Measurements from ENCODE around the gene ACOX2.

- TF ChIP-seq, protein P1, sequence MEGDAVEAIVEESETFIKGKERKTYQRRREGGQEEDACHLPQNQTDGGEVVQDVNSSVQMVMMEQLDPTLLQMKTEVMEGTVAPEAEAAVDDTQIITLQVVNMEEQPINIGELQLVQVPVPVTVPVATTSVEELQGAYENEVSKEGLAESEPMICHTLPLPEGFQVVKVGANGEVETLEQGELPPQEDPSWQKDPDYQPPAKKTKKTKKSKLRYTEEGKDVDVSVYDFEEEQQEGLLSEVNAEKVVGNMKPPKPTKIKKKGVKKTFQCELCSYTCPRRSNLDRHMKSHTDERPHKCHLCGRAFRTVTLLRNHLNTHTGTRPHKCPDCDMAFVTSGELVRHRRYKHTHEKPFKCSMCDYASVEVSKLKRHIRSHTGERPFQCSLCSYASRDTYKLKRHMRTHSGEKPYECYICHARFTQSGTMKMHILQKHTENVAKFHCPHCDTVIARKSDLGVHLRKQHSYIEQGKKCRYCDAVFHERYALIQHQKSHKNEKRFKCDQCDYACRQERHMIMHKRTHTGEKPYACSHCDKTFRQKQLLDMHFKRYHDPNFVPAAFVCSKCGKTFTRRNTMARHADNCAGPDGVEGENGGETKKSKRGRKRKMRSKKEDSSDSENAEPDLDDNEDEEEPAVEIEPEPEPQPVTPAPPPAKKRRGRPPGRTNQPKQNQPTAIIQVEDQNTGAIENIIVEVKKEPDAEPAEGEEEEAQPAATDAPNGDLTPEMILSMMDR (conservative IDR thresholded peaks at IDR 0.05; ENCODE audit: low read length): no peak
- no peak for TF ChIP-seq EZH2phosphoT487 (IDR thresholded peaks at IDR 0.05; ENCODE audit: borderline replicate concordance, low read depth, low read length)
Observed at GRCh38 chr3:58522759-58523425, 14.1 kb downstream of the ACOX2 start.
